ENCODE measurements around the gene BSDC1. TPM values are rescaled to one million over a fixed set of nuclear protein-coding genes. Genes with fewer than 3 reads are reported as not detected.

BSDC1 gene
- total RNA-seq, 1 experiment from 2014 or later, result 33.2 TPM

GRCh38 chr1:32386676-32387392, 7.4 kb downstream of the BSDC1 start:
- no peak for TF ChIP-seq CTCF (IDR thresholded peaks at IDR 0.05; ENCODE audit: insufficient read depth in 1 of 2, low read depth in 1 of 2, low read length in 1 of 2, severe bottlenecking in 1 of 2, unreplicated experiment in 1 of 2)
- no peaks in the 10 kb centered on the region for H3K9me3 Mint-ChIP-seq (ENCODE audit: unreplicated experiment)
- DNase-seq, result no peak
- ChIA-PET POLR2A (interaction anchor here (0.7 kb wide), 1 partner anchor 51 kb away, joined by 7 read pairs; the partner anchor contains the start of gene MARCKSL1), CTCF (interaction anchor here (0.6 kb wide), 1 partner anchor 186 kb away, joined by 6 read pairs; the partner anchor contains the start of gene CCDC28B)
- no peaks in the 10 kb centered on the region for H3K27me3 ChIP-seq (replicated peaks; ENCODE audit: control insufficient read depth, insufficient read depth, low read length)
- intact Hi-C loops (cut with micrococcal nuclease; ENCODE audit: unreplicated experiment), result no loop called here
- H3K27me3 Mint-ChIP-seq (ENCODE audit: insufficient read depth, unreplicated experiment), result no peaks in the 10 kb centered on the region
- H3K36me3 Mint-ChIP-seq (ENCODE audit: insufficient read depth, unreplicated experiment), result peaks cover 32% of the 10 kb centered on the region
- no peaks in the 10 kb centered on the region for H3K4me1 Mint-ChIP-seq (ENCODE audit: low read depth, unreplicated experiment)
- no peak overlapping the region for H3K4me3 Mint-ChIP-seq (ENCODE audit: unreplicated experiment)
- H3K27ac Mint-ChIP-seq (ENCODE audit: unreplicated experiment), result no peak overlapping the region
- H3K9me3 ChIP-seq, result no peaks in the 10 kb centered on the region
- H3K4me1 ChIP-seq, result no peaks in the 10 kb centered on the region
- BruUV-seq (replicated peaks), result no TSS peak
- no peak overlapping the region for H3K4me3 ChIP-seq (ENCODE audit: low read depth, low read length)
- no peaks in the 10 kb centered on the region for H3K36me3 ChIP-seq (ENCODE audit: control insufficient read depth, insufficient read depth, low read length)

- Mint-ChIP-seq H3K36me3 (ENCODE audit: insufficient read depth, unreplicated experiment) (peaks cover 56% of the 10 kb centered on the region), H3K4me3 (ENCODE audit: unreplicated experiment) (no peak overlapping the region), H3K4me1 (ENCODE audit: low read depth, unreplicated experiment) (no peaks in the 10 kb centered on the region), H3K9me3 (ENCODE audit: unreplicated experiment) (no peaks in the 10 kb centered on the region), H3K27me3 (ENCODE audit: insufficient read depth, unreplicated experiment) (no peaks in the 10 kb centered on the region), H3K27ac (ENCODE audit: unreplicated experiment) (no peak overlapping the region)
- ChIA-PET CTCF (no interaction called here), POLR2A (no interaction called here)
- no peaks in the 10 kb centered on the region for H3K4me1 ChIP-seq
- no peaks in the 10 kb centered on the region for H3K27me3 ChIP-seq (replicated peaks; ENCODE audit: control insufficient read depth, insufficient read depth, low read length)
- intact Hi-C loops (cut with micrococcal nuclease; ENCODE audit: unreplicated experiment), result no loop called here
- no peak for DNase-seq
- BruUV-seq (replicated peaks), result no TSS peak
- no peak overlapping the region for H3K4me3 ChIP-seq (ENCODE audit: low read depth, low read length)
- H3K9me3 ChIP-seq, result no peaks in the 10 kb centered on the region
- TF ChIP-seq CTCF (IDR thresholded peaks at IDR 0.05; ENCODE audit: insufficient read depth in 1 of 2, low read depth in 1 of 2, low read length in 1 of 2, severe bottlenecking in 1 of 2, unreplicated experiment in 1 of 2), result no peak
- H3K36me3 ChIP-seq (ENCODE audit: control insufficient read depth, insufficient read depth, low read length), result no peaks in the 10 kb centered on the region; the same call in 1 of the 2 replicates
Observed at GRCh38 chr1:32380057-32380456, 14.2 kb downstream of the BSDC1 start.

- BruUV-seq (replicated peaks), result no TSS peak
- ChIA-PET POLR2A (no interaction called here), CTCF (no interaction called here)
- no peak for TF ChIP-seq CTCF (IDR thresholded peaks at IDR 0.05; ENCODE audit: insufficient read depth in 1 of 2, low read depth in 1 of 2, low read length in 1 of 2, severe bottlenecking in 1 of 2, unreplicated experiment in 1 of 2)
- Histone ChIP-seq H3K36me3 (ENCODE audit: control insufficient read depth, insufficient read depth, low read length) (no peaks in the 10 kb centered on the region; the same call in 1 of the 2 replicates), H3K9me3 (no peaks in the 10 kb centered on the region), H3K4me3 (ENCODE audit: low read depth, low read length) (no peak overlapping the region), H3K27me3 (replicated peaks; ENCODE audit: control insufficient read depth, insufficient read depth, low read length) (no peaks in the 10 kb centered on the region), H3K4me1 (no peaks in the 10 kb centered on the region)
- Mint-ChIP-seq H3K9me3 (ENCODE audit: unreplicated experiment) (no peaks in the 10 kb centered on the region), H3K27me3 (ENCODE audit: insufficient read depth, unreplicated experiment) (no peaks in the 10 kb centered on the region), H3K36me3 (ENCODE audit: insufficient read depth, unreplicated experiment) (peaks cover 70% of the 10 kb centered on the region), H3K27ac (ENCODE audit: unreplicated experiment) (no peak overlapping the region), H3K4me3 (ENCODE audit: unreplicated experiment) (no peak overlapping the region), H3K4me1 (ENCODE audit: low read depth, unreplicated experiment) (no peaks in the 10 kb centered on the region)
- intact Hi-C loops (cut with micrococcal nuclease; ENCODE audit: unreplicated experiment), result no loop called here
- no peak for DNase-seq
Observed at GRCh38 chr1:32377541-32378220, 16.6 kb downstream of the BSDC1 start.
